K562 (cell line): ENCODE data around the gene HOXB1. TPM values are rescaled to one million over a fixed set of nuclear protein-coding genes. Genes with fewer than 3 reads are reported as not detected.

ENCODE experiments used
- ATAC-seq: fragments of 200-7000 bp; cut with Tn5 transposase; 3 replicates; pipeline ENCODE4 v1.9.1; 2020; ENCODE audit warnings: moderate library complexity
- BruUV-seq: library from RNA; stranded (reverse); fragments of 400-500 nt; replicated peaks from 2 replicates; lab custom pipeline; 2021; lab: Mats Ljungman, UMichigan
- CTCF ChIA-PET: fragments of 300-600 bp; formaldehyde crosslinking; extraction: SDS; loops from one replicate; lab custom pipeline; 2021; ENCODE audit warnings: low intra/inter-chr PET ratio; lab: Yijun Ruan, JAX
- POLR2A ChIA-PET: fragments of 300-600, 350-650 bp; sonication (Branson Sonifier 250); formaldehyde crosslinking; extraction: SDS; loops from one replicate; lab custom pipeline; 2021; ENCODE audit warnings: antibody characterized with exemption, inconsistent platforms; lab: Yijun Ruan, JAX
- DNase-seq, 4 experiments: peaks; one replicate each; pipeline versions ENCODE4 v3.0.0 to v3.0.0-alpha.2; 2011 to 2018; ENCODE audit warnings: low spot score in 3 of 4, mixed read lengths in 3 of 4; ENCODE audit errors: extremely low read depth in 1 of 4
- FAIRE-seq: peaks from 2 replicates; lab custom pipeline; 2011; peaks lifted over from hg19 to GRCh38; lab: Jason Lieb, UNC
- H2AFZ ChIP-seq: 2 replicates; pipeline ENCODE4 v1.6.0; 2011; ENCODE audit warnings: low read depth, low read length, control low read depth, inconsistent platforms
- H3K27ac ChIP-seq: fragments of 200-600 bp; 3 replicates; pipeline ENCODE4 v1.8.0; 2011; ENCODE audit warnings: low read depth, mild to moderate bottlenecking, control low read depth, inconsistent platforms, low read length, moderate library complexity, mixed read lengths; ENCODE audit errors: extremely low read depth
- H3K27me3 ChIP-seq, 2 experiments: fragments of 300-600 bp in 1 of 2; 2 replicates in 1 of 2; 3 replicates in 1 of 2; pipeline versions ENCODE4 v1.6.0 to v1.8.0; 2011; ENCODE audit warnings: inconsistent platforms in 2 of 2, low read length in 2 of 2, mild to moderate bottlenecking in 1 of 2, mixed read lengths in 1 of 2, moderate library complexity in 1 of 2; ENCODE audit not compliant: control insufficient read depth in 2 of 2, insufficient read depth in 2 of 2
- H3K36me3 ChIP-seq: fragments of 300-600 bp; 3 replicates; pipeline ENCODE4 v1.8.0; 2011; ENCODE audit warnings: mild to moderate bottlenecking, low read length, inconsistent platforms; ENCODE audit not compliant: control insufficient read depth, insufficient read depth
- H3K4me1 ChIP-seq, 2 experiments: fragments of 200-600 bp in 1 of 2; replicated peaks in 1 of 2; 2 replicates in 1 of 2; 3 replicates in 1 of 2; pipeline versions ENCODE4 v1.5.1 to v1.8.0; 2011; ENCODE audit warnings: inconsistent platforms in 2 of 2, low read length in 2 of 2, mild to moderate bottlenecking in 1 of 2, mixed read lengths in 1 of 2, moderate library complexity in 1 of 2; ENCODE audit not compliant: control insufficient read depth in 2 of 2, insufficient read depth in 2 of 2
- H3K4me2 ChIP-seq: 2 replicates; pipeline ENCODE4 v1.6.1; 2011; ENCODE audit warnings: low read length, control low read depth, inconsistent platforms, mixed read lengths; ENCODE audit not compliant: insufficient read depth
- H3K4me3 ChIP-seq: fragments of 200-600 bp; sonication (generic), shearing (Covaris generic); 2 replicates; pipeline ENCODE4 v1.5.1; 2016; ENCODE audit warnings: control low read depth, inconsistent platforms
- H3K79me2 ChIP-seq: fragments of 200-600 bp; 3 replicates; pipeline ENCODE4 v1.8.0; 2011; ENCODE audit warnings: low read length, inconsistent platforms; ENCODE audit not compliant: control insufficient read depth, insufficient read depth
- H3K9ac ChIP-seq, 2 experiments: 2 replicates each; pipeline versions ENCODE4 v1.6.0 to v1.6.1; 2011; ENCODE audit warnings: low read depth in 2 of 2, low read length in 2 of 2, control low read depth in 1 of 2, inconsistent platforms in 1 of 2, mild to moderate bottlenecking in 1 of 2, mixed read lengths in 1 of 2; ENCODE audit not compliant: insufficient read depth in 1 of 2
- H3K9me1 ChIP-seq: one replicate; pipeline ENCODE4 v1.6.0; 2011; ENCODE audit warnings: inconsistent platforms, mild to moderate bottlenecking, low read length, moderate library complexity; ENCODE audit not compliant: control insufficient read depth, insufficient read depth
- H3K9me3 ChIP-seq: replicated peaks from 2 replicates; pipeline ENCODE4 v1.5.1; 2011; ENCODE audit warnings: low read depth, low read length, inconsistent platforms; ENCODE audit not compliant: control insufficient read depth, insufficient read depth
- H4K20me1 ChIP-seq: replicated peaks from 2 replicates; pipeline ENCODE4 v1.6.1; 2011; ENCODE audit warnings: low read length, inconsistent platforms, mixed read lengths; ENCODE audit not compliant: control insufficient read depth, insufficient read depth
- ARID1B ChIP-seq: fragments of 450-650 bp; IDR thresholded peaks from 2 replicates; pipeline ENCODE4 v1.6.1; 2016; ENCODE audit warnings: antibody characterized with exemption, mild to moderate bottlenecking, inconsistent platforms
- ATF7 ChIP-seq: fragments of 450-650 bp; IDR thresholded peaks from 2 replicates; pipeline ENCODE4 v1.7.1; 2014; ENCODE audit warnings: mild to moderate bottlenecking, moderate library complexity
- CBFA2T2 ChIP-seq: fragments of 450-650 bp; conservative IDR thresholded peaks from 2 replicates; pipeline ENCODE4 v1.6.1; 2017; ENCODE audit warnings: mild to moderate bottlenecking
- CSDE1 ChIP-seq, 2 experiments: fragments of 450-650 bp; IDR thresholded peaks; 2 replicates each; pipeline ENCODE4 v1.6.1; 2016; ENCODE audit warnings: mild to moderate bottlenecking in 1 of 2
- CTBP1 ChIP-seq: fragments of 450-650 bp; IDR thresholded peaks from 2 replicates; pipeline ENCODE4 v1.6.1; 2016; ENCODE audit warnings: borderline replicate concordance
- EP300 ChIP-seq: IDR thresholded peaks from 2 replicates; pipeline ENCODE4 v1.6.1; 2012; ENCODE audit warnings: low read length, improper control_type of control experiment
- ESRRA ChIP-seq: fragments of 450-650 bp; IDR thresholded peaks from 2 replicates; pipeline ENCODE4 v1.6.1; 2014; ENCODE audit warnings: low read depth, mild to moderate bottlenecking, moderate library complexity, borderline replicate concordance
- ETV1 ChIP-seq: fragments of 450-650 bp; conservative IDR thresholded peaks from 2 replicates; pipeline ENCODE4 v1.6.1; 2016; ENCODE audit warnings: missing genetic modification characterization, control low read depth, low read depth, missing compliant biosample characterization
- FOSL1 ChIP-seq: fragments of 200-800 bp; sonication (Bioruptor generic); conservative IDR thresholded peaks from 2 replicates; pipeline ENCODE4 v1.6.1; 2016; ENCODE audit warnings: missing genetic modification characterization, missing compliant biosample characterization
- FUS ChIP-seq: fragments of 200-400 bp; formaldehyde crosslinking; optimal IDR thresholded peaks from 2 replicates; pipeline ENCODE3; 2017; ENCODE audit warnings: low read depth, low read length
- GABPB1 ChIP-seq: sonication (generic); formaldehyde crosslinking; IDR thresholded peaks from 2 replicates; pipeline ENCODE4 v1.8.0; 2022; ENCODE audit warnings: mild to moderate bottlenecking, missing genetic modification reagents
- JUND ChIP-seq, 2 experiments: IDR thresholded peaks; 2 replicates in 1 of 2; 3 replicates in 1 of 2; pipeline ENCODE4 v1.6.1; 2011; ENCODE audit warnings: borderline replicate concordance in 2 of 2, low read depth in 2 of 2, low read length in 2 of 2, improper control_type of control experiment in 1 of 2, missing biosample characterization in 1 of 2, missing genetic modification characterization in 1 of 2, missing genetic modification reagents in 1 of 2
- RCOR1 ChIP-seq, 2 experiments: IDR thresholded peaks; 2 replicates each; pipeline ENCODE4 v1.6.1; 2012; ENCODE audit warnings: low read depth in 2 of 2, low read length in 2 of 2, borderline replicate concordance in 1 of 2, improper control_type of control experiment in 1 of 2
- SMAD4 ChIP-seq: fragments of 250-450 bp; sonication (Bioruptor Pico); conservative IDR thresholded peaks from 2 replicates; pipeline ENCODE4 v1.8.0; 2021; ENCODE audit warnings: inconsistent platforms, mild to moderate bottlenecking, moderate library complexity
- SMARCA4 ChIP-seq: fragments of 450-650 bp; IDR thresholded peaks from 2 replicates; pipeline ENCODE4 v1.6.1; 2016
- TCF3 ChIP-seq: sonication (generic); formaldehyde crosslinking; IDR thresholded peaks from 2 replicates; pipeline ENCODE4 v1.4.0; 2020; ENCODE audit warnings: mild to moderate bottlenecking, missing genetic modification reagents
- TEAD4 ChIP-seq, 2 experiments: sonication (generic) in 1 of 2; formaldehyde crosslinking in 1 of 2; IDR thresholded peaks; 2 replicates each; pipeline versions ENCODE4 v1.6.1 to v1.8.0; 2012 to 2022; ENCODE audit warnings: borderline replicate concordance in 1 of 2, inconsistent platforms in 1 of 2, low read length in 1 of 2, mild to moderate bottlenecking in 1 of 2, missing genetic modification reagents in 1 of 2
- ZNF175 ChIP-seq: fragments of 200-800 bp; sonication (Bioruptor generic); IDR thresholded peaks from 2 replicates; pipeline ENCODE4 v1.6.1; 2016; ENCODE audit warnings: low read depth, mild to moderate bottlenecking, missing genetic modification characterization, missing compliant biosample characterization
- ZNF354B ChIP-seq: fragments of 250-450 bp; sonication (Bioruptor Pico); IDR thresholded peaks from 2 replicates; pipeline ENCODE4 v1.4.0; 2020
- WGBS: fragments of 100-300 bp; shearing (Covaris generic); methylation state at CpG from one replicate; pipeline ENCODE4 v1.1.6; 2016; ENCODE audit warnings: low coverage, mixed read lengths; ENCODE audit not compliant: insufficient coverage; ENCODE audit errors: missing lambda C conversion rate; 5-methylcytosine and 5-hydroxymethylcytosine counted together
- in situ Hi-C: fragments of 300-500 bp; cut with MboI; formaldehyde crosslinking; loops from 4 replicates; pipeline ENCODE4 v1.15.0; 2018; ENCODE audit warnings: inconsistent platforms, mixed read lengths
- intact Hi-C: fragments of 100-400 bp; cut with micrococcal nuclease; formaldehyde crosslinking; loops from 2 replicates; pipeline ENCODE4 v1.14.2; 2022
- polyA plus RNA-seq, 8 experiments: library from polyadenylated mRNA; depleted of rRNA in 4 of 8; stranded (reverse) in 5 of 8; unstranded in 3 of 8; fragments of >200 nt; fragmentation: Nextera tagmentation in 2 of 8; fragmentation: Illumina TruSeq in 1 of 8; extraction: Ambion mirVana in 2 of 8; extraction: Trizol in 1 of 8; gene quantifications; 2 replicates each; pipeline versions ENCODE4 v1.2.1 to v1.2.3, GENCODE V29; 2011 to 2014; ENCODE audit warnings: inconsistent platforms in 1 of 8, missing spikeins in 1 of 8
- total RNA-seq, 7 experiments: library from RNA; depleted of rRNA in 6 of 7; stranded (reverse); fragments of >200 nt in 6 of 7; fragmentation: Illumina TruSeq in 2 of 7; extraction: Trizol in 2 of 7; gene quantifications; 2 replicates each; pipeline versions ENCODE4 v1.2.1 to v1.2.3, GENCODE V29; 2011 to 2021; ENCODE audit warnings: low replicate concordance in 1 of 7

HOXB1 gene
- total and polyA plus RNA-seq, 9 of the 15 experiments (the other 6 are each of a cell fraction or from before 2014, with no cell fraction given), result 0.04 TPM; not detected in 8

- Histone ChIP-seq H3K9ac (peak overlapping the region in 1 of 2 experiments; percentile 16; a peak in 1 of 4 replicates), H4K20me1 (no peaks in the 10 kb centered on the region), H3K4me3 (no peak overlapping the region), H3K27ac (no peak overlapping the region), H3K79me2 (no peaks in the 10 kb centered on the region), H3K4me2 (no peak overlapping the region), H3K9me1 (no peaks in the 10 kb centered on the region), H3K9me3 (no peaks in the 10 kb centered on the region), H3K36me3 (no peaks in the 10 kb centered on the region), H3K4me1 (peaks cover 5 to 49% of the 10 kb centered on the region in 2 experiments; a peak in 4 of 5 replicates), H3K27me3 (no peaks in the 10 kb centered on the region), H2AFZ (no peak overlapping the region; the same call in 1 of the 2 replicates)
- CTCF ChIA-PET, result no interaction called here
- peak; percentile 15; the same call in 2 of the 3 replicates for ATAC-seq
- in situ Hi-C loops, result no loop called here
- no TSS peak for BruUV-seq
- intact Hi-C loops, result loop anchor here (10.0 kb wide), 1 partner anchor 269 kb away; no protein-coding TSS in a partner anchor
- POLR2A ChIA-PET, result interaction anchor here (0.7 to 2.3 kb wide), 4 partner anchors 9 to 135 kb away, joined by 4 to 6 read pairs (median 4); no protein-coding TSS in a partner anchor
- WGBS, result 15% methylated on average over 6 of the region's 6 CpGs
- FAIRE-seq, result no peak
- peak in 3 of 4 experiments; percentile 25 to 56 (median 27) for DNase-seq
- no peak for TF ChIP-seq ZNF354B (CRISPR knock-in tag)
- no peak for TF ChIP-seq FUS
- peak; percentile 77; the same call in 1 of the 2 replicates for TF ChIP-seq TEAD4 (IDR thresholded peaks at IDR 0.05; ENCODE audit: low read length)
- TF ChIP-seq TEAD4 (CRISPR knock-in tag; IDR thresholded peaks at IDR 0.05; ENCODE audit: borderline replicate concordance), result no peak
- peak; percentile 47; the same call in 1 of the 2 replicates for TF ChIP-seq ARID1B
- peak; percentile 64; the same call in 1 of the 2 replicates for TF ChIP-seq ZNF175
- peak; percentile 20; the same call in 1 of the 2 replicates for TF ChIP-seq EP300
- TF ChIP-seq ESRRA, result peak; percentile 45; the same call in 1 of the 2 replicates
- TF ChIP-seq GABPB1, result peak; percentile 44; the same call in 1 of the 2 replicates
- TF ChIP-seq SMAD4 (CRISPR knock-in tag), result 0 out of 2 replicates have a peak, but pooled peaks have one; percentile 42
- TF ChIP-seq ATF7, result peak; percentile 83
- TF ChIP-seq CSDE1 (IDR thresholded peaks at IDR 0.05), result no peak
- peak; percentile 43; the same call in 1 of the 2 replicates for TF ChIP-seq ETV1 (tag)
- peak in 1 of 2 experiments; percentile 55; a peak in 2 of 4 replicates for TF ChIP-seq RCOR1 (IDR thresholded peaks at IDR 0.05; ENCODE audit: borderline replicate concordance in 1 of 2, low read depth in 2 of 2, low read length in 2 of 2)
- TF ChIP-seq CBFA2T2, result peak; percentile 12; the same call in 1 of the 2 replicates
- peak; percentile 62 for TF ChIP-seq TCF3
- 0 out of 2 replicates have a peak, but pooled peaks have one; percentile 28 for TF ChIP-seq FOSL1 (tag)
- TF ChIP-seq CTBP1, result peak; percentile 87
- TF ChIP-seq SMARCA4, result peak; percentile 17; the same call in 1 of the 2 replicates
- peak; percentile 62; the same call in 1 of the 2 replicates for TF ChIP-seq JUND (IDR thresholded peaks at IDR 0.05; ENCODE audit: borderline replicate concordance, low read depth, low read length)
- peak; percentile 30; the same call in 1 of the 3 replicates for TF ChIP-seq JUND (tag; IDR thresholded peaks at IDR 0.05; ENCODE audit: borderline replicate concordance, low read depth, low read length)
Observed at GRCh38 chr17:48483471-48484131, 47.2 kb downstream of the HOXB1 start.
